Fibroblast of skin of left biceps (primary cell): ENCODE results near the gene LGMN.
"Not testable (repeated sequence)": the region's sequence is repeated elsewhere in the genome, so short reads cannot be mapped to it uniquely, and the experiment has no call there.

Source experiments
- DNase-seq, 2 experiments: peaks; one replicate each; pipeline ENCODE4 v3.0.0-alpha.2; 2013; ENCODE audit warnings: low read depth in 2 of 2

LGMN gene

DNA sequence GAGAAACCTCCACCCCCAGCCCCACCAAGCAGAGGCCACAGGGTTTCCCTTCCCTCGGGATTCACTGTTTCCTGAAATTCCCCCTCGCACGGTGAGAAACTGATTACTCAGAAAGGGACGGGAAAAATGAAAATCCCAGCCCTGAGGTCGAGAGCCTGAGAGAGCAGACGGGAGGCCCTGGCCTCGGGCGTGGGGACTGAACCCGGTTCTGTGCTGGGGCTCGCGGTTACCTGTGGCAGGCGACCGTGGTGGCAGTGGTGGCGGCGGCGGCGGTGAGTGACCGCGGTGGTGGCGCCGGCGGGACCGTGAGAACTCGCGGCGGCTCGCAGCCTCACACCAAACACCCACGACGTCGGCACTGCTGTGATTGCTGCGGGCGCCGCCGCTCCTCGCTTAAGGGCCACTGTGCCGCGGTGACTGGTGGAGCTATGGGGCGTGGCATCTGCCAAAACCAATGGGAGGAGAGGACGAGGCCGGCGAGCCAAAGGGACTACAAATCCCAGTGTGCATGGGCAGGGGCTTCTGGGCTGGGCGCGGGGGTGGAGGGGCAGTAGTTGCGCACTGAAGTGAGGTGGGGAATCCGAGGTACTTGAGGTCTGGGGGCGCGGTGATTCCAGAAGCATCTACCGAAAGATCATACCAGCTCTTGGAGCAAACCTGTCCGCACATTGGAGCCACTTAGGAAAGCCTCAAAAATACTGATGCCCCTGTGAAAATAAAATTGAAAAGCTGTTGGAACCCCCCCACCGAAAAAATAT, at the start of gene LGMN:
Gene LGMN, minus strand, starts transcription at position 369 of the 758 bp plus-strand sequence. CDS start 15,841 bp downstream, outside the sequence.
- DNase-seq = peak; percentile 72 to 77

DNA sequence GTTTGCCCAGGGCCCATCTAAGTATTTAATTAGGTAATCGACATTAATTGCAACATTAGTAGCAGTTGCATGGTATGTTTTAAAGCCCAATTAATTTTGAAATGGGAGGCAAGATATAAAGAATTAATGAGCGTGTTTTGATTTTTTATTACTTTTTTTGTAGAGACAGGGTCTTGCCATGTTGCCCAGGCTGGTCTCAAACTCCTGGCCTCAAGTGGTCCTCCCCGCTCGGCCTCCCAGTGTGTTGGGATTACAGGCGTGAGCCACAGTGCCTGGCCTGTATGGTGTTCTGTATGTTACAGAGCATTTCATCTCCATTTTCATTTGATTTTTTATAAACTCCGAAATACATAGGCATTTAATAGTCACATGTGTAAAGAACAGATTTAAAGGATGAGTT, 46.5 kb upstream of the LGMN start:
- no peak for DNase-seq

DNA sequence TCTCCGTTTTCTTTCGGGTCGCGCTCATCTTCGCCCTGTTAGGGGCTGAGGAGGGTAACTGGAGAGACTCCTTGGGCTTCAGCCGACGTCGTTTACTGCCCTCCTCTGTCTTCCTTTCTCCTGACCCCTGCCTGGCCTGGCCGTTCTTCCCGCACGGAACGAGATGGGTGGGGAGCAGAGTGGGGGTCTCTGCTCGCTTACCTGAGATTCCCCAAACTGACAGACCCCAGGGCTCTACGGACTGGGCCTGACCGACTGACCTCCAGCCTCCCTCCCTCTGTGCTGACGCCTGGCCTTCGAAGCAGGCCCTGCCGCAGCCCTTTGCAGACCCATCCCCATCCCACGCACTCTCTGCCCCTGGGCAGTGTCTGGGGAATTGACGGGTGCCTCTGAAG, 46.1 kb upstream of the LGMN start:
- DNase-seq = no peak

GRCh38 chr14:92793709-92794546, 45.5 kb upstream of the LGMN start, which contains the start of gene GOLGA5:
GOLGA5 (plus strand) TSS chr14:92794305; CDS start chr14:92797438, 3,133 bp downstream.
- DNase-seq = peak; percentile 94 to 95

DNA sequence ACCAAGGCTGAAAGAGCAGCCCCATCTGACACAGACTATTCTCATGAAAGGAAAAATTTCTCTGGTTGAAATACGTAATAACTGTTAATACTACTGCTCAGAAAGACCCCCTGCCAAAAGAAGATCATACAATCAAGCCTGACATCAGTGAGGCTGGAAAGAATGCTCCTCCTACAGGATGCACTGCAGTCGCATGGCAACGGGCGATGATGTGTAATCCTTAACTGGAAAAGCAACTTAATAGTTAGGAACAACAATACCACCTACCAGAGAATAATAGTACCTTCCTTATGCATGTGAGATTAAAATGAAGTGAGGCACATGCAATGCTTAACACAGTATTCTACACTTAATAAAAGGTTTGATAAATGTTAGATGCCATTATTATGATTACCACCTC, 44.5 kb upstream of the LGMN start:
- no peak for DNase-seq

DNA sequence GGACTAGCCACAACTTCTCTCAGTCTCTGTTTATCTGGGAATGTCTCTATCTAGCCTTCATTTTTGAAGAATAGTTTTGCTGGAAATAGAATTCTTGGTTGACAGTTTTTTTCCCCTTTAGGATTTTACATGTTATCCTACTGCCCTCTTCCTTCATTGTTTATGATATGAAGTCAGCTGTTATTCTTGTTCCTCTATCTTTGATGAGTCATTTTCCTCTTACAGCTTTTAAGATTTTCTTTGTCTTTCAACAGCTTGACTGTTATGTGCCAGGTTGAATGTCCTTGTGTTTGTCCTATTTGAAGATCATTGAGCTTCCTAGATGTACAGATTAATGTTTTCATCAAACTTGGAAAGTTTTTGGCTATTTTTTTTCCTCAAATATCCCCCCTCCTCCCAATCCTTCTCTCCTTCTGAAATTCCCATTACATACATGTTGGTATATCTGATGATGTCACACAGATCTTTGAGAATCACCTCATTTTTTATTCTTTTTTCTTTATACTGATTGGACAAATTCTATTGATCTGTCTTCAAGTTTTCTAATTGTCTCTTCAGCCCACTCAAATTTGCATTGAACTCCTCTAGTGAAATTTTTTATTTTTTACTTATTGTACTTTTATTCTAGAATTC, 41.1 kb upstream of the LGMN start:
- DNase-seq = no peak

- DNase-seq = no peak
These were observed 39.1 kb upstream of the LGMN start for GRCh38 chr14:92787554-92787953.

- no peak for DNase-seq
These were observed 38.0 kb upstream of the LGMN start for GRCh38 chr14:92786427-92786756.

DNA sequence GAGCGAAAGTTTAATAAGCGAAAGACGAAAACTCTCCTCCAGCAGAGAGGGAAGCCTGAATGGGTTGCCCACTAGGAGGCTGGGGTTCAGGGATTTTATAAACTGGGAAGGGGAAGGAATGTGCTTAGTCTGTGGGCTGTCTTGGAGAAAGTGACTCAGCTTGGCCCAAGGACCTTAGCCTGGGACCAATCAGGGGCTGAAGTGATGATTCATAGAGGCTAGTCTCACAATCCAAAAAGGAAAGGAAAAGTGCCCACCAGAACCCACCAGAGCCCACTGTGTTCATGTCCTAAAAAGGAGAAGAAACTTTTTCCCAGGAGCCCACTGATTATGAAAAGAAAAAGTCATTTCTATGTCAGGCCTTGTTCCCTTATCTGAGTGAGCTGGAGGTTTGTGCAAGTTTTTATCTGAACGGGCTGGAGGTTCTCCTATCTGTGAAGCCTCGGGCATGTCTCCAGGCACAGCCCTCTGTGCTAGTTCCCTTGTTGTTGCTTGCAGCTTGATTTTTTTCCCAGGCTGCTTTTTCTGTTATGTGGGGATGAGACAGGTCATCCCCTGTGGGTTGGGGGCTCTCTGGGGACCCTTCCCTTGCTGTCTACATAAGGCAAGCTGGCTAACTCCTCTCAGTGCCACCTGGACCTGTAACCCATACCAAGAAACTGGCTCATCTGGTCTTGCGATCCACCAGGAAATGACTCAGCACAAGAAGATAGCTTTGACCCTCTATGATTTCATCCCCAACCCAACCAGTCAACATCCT, 37.4 kb upstream of the LGMN start:
- DNase-seq = peak in 1 of 2 experiments; percentile 41

- no peak for DNase-seq
These were observed 35.5 kb upstream of the LGMN start for GRCh38 chr14:92783813-92784431.

- DNase-seq = no peak
These were observed 32.9 kb upstream of the LGMN start for GRCh38 chr14:92781350-92781749.

DNA sequence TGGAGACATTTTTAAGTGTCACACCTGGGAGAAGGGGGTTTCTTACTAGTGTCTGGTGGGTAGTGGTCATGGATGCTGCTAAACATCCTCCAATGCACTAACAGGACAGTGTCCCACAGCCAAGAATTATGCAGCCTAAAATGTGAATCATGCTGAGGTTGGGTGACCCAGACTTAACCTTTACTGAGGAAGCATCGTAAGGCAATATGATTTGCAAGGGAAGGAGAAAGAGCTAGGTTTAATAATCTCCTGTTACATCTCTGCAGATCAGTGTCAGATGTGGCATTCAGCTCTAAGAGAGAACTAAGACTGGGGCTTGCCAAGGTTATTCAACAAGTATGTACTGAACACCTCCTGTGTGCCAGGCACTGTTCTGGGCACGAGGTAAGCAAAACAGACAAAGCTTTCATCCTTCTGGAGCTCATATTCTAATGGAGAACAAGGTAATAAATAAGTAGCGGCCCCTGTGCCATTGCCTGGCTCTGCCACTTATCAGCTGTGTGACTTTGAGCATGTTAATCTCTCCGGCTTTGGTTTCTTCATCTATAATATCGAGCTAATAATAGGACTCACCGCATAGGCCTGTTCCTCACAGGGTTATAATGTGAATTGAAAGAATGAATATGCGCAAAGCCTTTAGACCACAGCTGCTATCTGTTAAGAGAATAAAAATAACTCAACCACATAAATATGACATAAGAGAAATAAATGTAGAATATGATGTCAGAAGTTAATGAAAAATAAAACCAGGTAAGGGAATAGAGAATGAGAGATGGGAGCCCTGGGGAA, 32.2 kb upstream of the LGMN start:
- DNase-seq = no peak

DNA sequence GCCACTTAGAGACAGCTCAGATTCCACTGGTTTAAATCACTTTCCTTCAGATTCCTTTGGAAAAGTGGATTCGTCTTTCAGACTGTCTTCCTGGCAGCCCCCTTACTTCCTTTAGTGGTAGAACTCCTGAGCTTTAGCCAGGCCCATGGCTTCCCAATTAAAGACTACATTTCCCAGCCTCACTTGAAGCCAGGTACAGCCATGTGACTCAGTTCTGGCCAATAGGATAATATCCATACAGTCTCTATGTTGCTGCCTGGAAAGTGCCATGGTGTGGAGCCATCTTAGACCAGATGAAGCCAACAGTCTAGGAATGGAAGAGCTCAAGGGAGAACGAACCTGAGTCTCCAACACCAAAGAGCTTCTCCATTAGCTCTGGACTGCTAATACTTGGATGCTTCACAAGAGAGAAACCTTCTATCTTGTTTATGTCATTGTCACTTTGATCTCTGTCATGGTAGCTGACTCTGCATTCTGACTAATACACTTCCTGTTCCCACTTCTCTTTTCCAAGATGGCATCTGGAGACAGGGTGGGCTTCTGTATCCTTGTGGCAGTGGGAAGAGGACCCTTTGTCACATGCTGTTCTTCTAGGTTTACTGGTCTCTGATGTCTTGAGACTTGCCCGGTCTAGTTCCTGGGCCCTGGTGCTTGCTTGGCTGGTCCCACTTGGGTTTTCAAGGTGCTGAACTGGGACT, 30.6 kb upstream of the LGMN start:
- not testable (repeated sequence) for DNase-seq

DNA sequence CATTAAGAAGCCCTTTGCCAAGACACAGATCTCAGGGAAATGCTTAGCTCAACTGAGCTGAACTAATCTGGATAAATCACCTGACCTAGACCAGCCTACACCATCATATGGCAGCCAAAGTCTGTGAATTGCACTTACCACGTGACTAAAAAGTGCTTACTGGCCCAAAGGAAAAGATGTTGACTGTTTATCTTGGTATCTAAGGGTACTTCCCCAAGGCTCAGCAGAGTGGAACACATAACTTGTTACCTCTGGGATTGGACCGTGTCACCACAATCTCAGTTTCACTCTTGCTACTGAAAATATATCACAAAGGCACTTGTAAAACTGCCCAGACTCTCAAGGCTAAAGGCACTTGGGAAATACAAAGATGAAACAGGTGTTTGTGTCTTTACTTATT, 26.9 kb upstream of the LGMN start:
- DNase-seq = not testable (repeated sequence)

- no peak for DNase-seq
These were observed 26.1 kb upstream of the LGMN start for GRCh38 chr14:92774572-92774971.

GRCh38 chr14:92770484-92770883, 22.1 kb upstream of the LGMN start:
- DNase-seq = no peak

- no peak for DNase-seq
These were observed 20.4 kb upstream of the LGMN start for GRCh38 chr14:92768795-92769194.

DNA sequence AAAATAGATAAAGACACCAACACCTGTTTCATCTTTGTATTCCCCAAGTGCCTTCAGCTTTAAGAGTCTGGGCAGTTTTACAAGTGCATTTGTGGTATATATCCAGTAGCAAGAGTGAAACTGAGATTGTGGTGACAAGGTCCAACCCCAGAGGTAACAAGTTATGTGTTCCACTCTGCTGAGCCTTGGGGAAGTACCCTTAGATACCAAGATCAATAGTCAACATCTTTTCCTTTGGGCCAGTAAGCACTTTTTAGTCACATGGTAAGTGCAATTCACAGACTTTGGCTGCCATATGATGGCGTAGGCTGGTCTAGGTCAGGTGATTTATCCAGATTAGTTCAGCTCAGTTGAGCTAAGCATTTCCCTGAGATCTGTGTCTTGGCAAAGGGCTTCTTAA, 19.8 kb upstream of the LGMN start:
- DNase-seq = not testable (repeated sequence)

- DNase-seq = not testable (repeated sequence)
These were observed 15.5 kb upstream of the LGMN start for GRCh38 chr14:92763666-92764631.
